EH (cell line): ENCODE measurements around the gene C7orf33.
"Not testable (repeated sequence)": the region's sequence is repeated elsewhere in the genome, so short reads cannot be mapped to it uniquely, and the experiment has no call there.

ENCODE experiments used
- DNase-seq: peaks from one replicate; pipeline ENCODE4 v3.0.0-alpha.2; 2015; ENCODE audit warnings: low read depth

Gene C7orf33

GRCh38 chr7:148590471-148590870 is at the start of gene C7orf33:
TSS of gene C7orf33 (plus strand) at chr7:148590766. CDS start at chr7:148590926, 160 bp downstream.
- no peak for DNase-seq

DNA sequence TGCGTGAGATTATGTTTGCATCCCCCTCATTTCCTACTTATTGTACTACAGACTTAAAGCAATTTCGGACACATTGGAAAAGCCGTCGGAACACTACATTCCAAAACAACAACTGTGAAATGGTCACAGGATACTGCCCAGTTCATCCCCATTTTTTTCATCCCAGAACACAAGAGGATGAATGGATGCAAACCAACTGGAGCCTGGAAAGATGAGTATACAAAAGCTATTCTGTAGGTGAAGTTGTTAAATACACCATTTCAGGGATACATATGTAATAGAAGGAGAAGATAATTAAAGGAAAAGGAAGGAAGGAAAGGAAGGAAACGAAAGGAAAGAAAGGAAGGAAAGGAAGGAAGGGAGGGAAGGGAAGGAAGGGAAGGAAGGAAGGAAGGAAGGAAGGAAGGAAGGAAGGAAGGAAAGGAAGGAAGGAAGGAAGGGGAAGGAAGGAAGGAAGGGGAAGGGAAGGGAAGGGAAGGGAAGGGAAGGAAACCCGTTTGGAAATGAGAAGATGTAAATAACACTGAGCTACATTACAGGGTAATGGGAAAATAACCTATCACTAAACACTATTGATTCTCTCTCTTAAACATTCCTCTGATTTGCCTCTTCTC is 48.6 kb upstream of the C7orf33 start:
- DNase-seq, result no peak

DNA sequence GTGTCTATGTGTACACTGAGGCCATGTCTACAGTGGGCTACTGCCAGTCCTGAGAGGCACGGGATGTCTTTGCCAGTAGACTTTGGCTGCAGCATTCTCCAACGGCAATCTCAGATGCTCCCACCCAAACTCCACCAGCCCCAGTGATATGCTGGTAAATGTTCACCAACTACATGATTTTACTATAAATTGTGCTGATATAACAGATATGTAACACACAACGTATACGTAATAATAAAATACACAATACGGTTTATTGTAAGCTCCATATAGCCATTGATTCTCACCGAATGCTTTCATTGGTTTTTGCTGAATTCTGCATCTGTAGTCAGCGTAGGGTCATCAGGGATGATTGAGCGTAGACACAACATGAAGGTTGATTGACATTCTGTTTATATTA is 47.3 kb upstream of the C7orf33 start:
- DNase-seq, result no peak

- no peak for DNase-seq
Observed at GRCh38 chr7:148545172-148545571, 45.4 kb upstream of the C7orf33 start.

DNA sequence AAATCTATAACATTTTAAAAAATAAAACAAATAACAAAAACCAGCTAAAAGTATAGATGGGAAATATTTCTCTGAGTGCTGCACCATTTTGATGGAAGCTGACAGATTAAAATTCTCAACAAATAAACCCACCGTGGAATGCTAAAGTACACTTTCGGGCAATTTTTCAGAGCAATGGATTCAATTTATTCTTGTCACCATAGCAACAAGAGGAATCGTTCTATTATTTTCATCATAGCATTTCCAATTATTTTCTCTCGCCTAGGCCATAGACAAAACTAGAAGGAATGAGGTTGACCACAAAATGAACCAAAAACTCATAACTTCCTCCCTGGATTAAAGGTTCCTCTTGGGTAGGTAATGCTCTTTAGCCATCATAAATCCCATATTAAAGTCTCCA is 44.6 kb upstream of the C7orf33 start:
- no peak for DNase-seq

DNA sequence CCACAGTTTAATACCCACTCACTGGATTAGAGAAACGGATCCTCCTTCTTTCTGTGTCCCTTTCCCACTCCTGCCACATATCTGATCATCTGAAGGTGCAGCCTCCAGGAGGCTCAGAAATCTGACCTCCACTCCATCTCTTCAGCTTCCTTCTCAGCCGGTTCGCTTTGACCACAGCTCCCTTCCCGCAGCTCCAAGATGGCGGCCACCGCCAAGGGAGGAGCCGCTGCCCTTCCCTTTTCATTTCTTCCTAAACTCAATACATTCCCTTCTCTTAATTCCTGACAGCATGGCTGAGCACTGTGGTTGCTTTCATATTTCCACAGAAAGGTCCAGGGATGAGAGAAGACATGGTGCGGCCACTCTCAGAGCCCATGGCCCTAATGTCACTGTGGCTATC is 43.7 kb upstream of the C7orf33 start:
- no peak for DNase-seq

DNA sequence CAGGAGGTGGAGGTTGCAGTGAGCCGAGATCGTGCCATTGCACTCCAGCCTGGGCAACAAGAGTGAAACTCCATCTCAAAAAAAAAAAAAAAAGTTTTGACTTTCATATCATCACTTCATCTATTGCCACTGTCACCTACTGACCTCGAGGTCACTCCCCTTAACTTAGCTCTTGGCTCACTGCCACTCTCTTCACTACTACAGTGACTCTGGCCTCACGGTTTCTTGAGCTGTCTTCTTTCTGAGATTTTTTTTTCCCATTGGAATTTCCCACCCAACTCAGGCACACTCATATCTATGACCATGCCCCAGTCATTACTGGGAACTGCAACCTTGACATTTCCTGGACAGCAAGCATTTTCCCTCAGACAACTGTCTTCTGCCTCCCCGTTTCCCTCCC is 42.6 kb upstream of the C7orf33 start:
- DNase-seq, result no peak

DNA sequence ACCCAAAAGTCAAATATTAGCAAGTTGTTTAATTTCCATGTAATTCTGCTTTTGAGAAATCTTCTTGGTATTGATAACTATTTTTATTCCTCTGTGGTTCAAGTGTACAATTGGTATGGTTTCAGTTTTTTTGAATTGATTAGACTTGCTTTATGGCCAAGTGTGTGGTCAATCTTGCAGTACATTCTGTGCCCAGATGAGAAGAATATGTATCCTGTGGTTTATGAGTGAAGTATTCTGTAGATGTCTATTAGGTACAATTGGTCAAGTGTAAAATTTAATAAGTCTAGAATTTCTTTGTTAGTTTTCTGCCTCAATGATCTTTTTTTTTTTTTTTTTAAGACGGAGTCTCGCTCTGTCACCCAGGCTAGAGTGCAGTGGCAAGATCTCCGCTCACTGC is 36.6 kb upstream of the C7orf33 start:
- DNase-seq, result no peak

DNA sequence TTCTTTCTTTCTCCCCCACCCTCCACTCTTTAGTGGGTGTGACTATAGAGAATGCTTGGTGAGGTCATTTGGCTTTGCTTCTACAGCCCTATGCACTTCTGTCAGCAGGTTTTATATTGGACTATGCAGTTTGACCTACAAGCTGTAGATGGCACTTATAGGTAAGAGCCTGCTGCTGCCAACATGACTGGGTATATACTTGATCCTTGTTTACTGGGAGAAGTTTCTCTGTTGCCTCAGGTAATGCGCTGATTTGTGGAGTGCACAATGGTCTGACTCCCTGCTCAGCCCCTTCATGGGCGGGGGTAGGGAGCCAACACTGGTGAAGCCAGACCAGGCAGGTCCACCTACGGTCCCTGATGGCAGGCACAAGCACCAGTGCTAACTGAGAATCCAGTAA is 33.7 kb upstream of the C7orf33 start:
- DNase-seq, result no peak

DNA sequence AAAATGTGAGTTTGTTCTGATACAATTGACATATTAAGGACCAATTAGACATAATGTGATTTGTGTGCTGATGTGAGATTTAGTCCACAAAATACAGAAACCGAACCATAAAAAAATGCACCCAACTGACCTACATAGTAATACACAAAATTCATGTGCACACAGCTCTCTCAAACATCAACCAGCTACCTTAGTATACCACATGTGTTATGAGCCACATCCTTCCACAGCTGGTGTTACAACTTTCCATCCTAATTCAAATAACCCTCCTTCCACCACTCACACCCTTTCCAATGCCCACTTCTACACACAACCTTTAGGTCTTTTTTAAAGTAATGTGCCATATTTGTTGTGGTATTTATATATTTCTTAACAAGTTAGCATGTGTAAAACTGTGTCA is 31.7 kb upstream of the C7orf33 start:
- DNase-seq, result no peak

GRCh38 chr7:148561099-148561498 is 29.5 kb upstream of the C7orf33 start:
- DNase-seq, result no peak

GRCh38 chr7:148563583-148564274 is 26.8 kb upstream of the C7orf33 start:
- DNase-seq, result no peak

DNA sequence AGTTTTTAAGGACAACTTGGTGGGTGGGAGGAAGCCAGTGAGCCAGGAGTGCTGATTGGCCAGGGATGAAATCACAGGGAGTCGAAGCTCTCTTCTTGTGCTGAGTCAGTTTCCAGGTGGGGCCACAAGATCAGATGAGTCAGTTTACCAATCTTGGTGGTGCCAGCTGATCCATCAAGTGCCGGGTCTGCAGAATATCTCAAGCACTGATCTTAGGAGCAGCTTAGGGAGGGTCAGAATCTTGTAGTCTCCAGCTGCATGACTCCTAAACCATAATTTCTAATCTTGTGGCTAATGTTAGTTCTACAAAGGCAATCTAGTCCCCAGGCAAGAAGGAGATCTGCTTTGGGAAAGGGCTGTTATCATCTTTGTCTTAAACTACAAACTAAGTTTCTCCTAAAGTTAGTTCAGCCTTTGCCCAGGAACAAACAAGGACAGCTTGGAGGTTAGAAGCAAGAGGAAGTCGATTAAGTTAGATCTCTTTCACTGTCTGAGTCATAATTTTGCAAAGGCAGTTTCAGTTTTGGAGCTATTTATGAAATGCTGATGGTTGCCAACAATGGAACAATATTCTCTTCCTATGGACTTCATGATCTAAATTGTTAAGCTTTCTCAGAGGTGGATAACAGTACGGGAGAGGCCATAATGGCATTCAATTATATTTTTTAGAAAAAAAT is 26.2 kb upstream of the C7orf33 start:
- peak; percentile 24 for DNase-seq

- DNase-seq, result no peak
Observed at GRCh38 chr7:148566736-148567135, 23.8 kb upstream of the C7orf33 start.

GRCh38 chr7:148567524-148567923 is 23.0 kb upstream of the C7orf33 start:
- DNase-seq, result no peak

DNA sequence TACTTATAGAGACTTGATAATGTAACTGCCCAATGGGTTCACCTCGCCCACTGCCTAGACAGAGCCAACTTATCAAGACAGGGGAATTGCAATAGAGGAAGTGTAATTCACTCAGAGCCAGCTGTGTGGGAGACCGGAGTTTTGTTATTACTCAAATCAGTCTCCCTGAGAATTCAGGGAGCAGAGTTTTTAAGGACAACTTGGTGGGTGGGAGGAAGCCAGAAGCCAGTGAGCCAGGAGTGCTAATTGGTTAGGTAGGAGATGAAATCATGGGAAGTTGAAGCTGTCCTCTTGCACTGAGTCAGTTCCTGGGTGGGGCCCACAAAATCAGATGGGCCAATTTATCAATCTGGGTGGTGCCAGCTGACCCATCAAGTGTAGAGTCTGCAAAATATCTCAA is 20.1 kb upstream of the C7orf33 start:
- DNase-seq, result no peak

DNA sequence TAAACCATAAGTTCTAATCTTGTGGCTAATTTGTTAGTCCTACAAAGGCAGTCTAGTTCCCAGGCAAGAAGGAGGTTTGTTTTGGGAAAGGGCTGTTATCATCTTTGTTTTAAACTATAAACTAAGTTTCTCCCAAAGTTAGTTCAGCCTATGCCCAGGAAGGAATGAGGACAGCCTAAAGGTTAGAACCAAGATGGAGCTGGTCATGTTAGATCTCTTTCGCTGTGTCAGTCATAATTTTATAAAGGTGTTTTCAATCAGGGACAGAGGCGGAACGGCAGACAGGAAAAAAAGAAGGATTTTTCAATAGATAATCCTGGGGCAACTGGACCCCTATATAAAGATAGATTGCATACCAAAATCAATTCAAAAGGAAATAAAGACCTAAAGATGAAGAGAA is 19.6 kb upstream of the C7orf33 start:
- not testable (repeated sequence) for DNase-seq

GRCh38 chr7:148571381-148571780 is 19.2 kb upstream of the C7orf33 start:
- DNase-seq, result no peak

DNA sequence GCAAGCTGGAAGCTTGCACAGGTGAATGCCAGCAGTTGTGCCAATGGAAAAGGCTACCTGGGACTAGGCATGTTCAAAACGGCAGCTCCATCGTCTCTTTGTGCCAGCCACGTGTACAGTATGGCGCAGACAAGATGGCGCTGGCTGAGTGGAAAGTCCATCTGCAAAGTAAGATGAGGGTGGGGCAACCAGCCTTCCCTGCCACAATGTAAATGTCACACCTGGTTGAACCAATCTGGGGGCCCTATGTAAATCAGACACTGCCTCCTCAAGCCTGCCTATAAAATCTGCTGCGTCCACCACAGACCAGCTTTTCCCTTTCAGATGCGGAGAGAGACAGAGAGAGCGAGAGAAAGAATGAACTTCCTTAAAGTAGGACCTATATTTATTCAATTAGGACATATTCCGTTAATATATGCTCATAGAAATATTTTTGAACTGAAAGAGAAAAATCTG is 18.5 kb upstream of the C7orf33 start:
- DNase-seq, result no peak

GRCh38 chr7:148573581-148573980 is 17.0 kb upstream of the C7orf33 start:
- DNase-seq, result not testable (repeated sequence)

GRCh38 chr7:148575640-148576411 is 14.7 kb upstream of the C7orf33 start:
- peak; percentile 67 for DNase-seq

- no peak for DNase-seq
Observed at GRCh38 chr7:148579366-148579765, 11.2 kb upstream of the C7orf33 start.

DNA sequence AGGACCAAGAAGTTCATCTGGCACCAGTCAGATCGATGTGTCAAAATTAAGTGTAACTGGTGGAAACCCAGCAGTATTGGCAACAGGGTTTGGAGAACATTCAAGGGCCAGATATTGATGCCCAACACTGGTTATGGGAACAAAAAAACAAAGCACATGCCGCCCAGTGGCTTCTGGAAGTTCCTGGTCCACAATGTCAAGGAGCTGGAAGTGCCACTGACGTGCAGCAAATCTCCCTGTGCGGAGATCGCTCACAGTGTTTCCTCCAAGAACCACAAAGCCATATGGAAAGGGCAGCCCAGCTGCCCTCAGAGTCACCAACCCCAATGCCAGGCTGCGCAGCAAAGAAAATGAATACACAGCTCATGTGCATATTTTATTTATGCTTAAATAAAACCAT is 10.1 kb upstream of the C7orf33 start:
- DNase-seq, result no peak
